Measurements from ENCODE around the gene ANKHD1.

DNA sequence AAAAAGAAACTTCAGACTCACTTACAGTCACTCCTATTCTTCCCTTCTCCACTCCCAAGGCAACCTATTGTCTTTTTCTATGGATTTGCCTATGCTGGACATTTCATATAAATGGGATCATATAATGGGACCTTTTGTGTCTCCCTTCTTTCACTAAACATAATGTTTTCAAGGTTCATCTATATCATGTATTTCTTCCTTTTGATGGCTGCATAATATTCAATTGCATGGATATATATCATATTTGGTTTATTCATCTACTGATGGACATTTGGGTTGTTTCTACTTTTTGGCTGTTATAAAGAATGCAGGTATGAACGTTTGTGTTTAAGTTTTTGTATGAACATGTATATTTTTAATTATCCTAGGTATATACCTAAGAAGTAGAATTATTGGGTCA lies 30.6 kb downstream of the ANKHD1 start:
- TF ChIP-seq, protein P1, sequence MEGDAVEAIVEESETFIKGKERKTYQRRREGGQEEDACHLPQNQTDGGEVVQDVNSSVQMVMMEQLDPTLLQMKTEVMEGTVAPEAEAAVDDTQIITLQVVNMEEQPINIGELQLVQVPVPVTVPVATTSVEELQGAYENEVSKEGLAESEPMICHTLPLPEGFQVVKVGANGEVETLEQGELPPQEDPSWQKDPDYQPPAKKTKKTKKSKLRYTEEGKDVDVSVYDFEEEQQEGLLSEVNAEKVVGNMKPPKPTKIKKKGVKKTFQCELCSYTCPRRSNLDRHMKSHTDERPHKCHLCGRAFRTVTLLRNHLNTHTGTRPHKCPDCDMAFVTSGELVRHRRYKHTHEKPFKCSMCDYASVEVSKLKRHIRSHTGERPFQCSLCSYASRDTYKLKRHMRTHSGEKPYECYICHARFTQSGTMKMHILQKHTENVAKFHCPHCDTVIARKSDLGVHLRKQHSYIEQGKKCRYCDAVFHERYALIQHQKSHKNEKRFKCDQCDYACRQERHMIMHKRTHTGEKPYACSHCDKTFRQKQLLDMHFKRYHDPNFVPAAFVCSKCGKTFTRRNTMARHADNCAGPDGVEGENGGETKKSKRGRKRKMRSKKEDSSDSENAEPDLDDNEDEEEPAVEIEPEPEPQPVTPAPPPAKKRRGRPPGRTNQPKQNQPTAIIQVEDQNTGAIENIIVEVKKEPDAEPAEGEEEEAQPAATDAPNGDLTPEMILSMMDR (IDR thresholded peaks at IDR 0.05), result no peak
- no peak for TF ChIP-seq POLR2A (IDR thresholded peaks at IDR 0.05)
